Psoas muscle (tissue), 8 donors: Measurements from ENCODE around the gene GMPS. TPM values are rescaled to one million over a fixed set of nuclear protein-coding genes. Genes with fewer than 3 reads are reported as not detected.

Experiments
- ATAC-seq, 4 donors: fragments of 200-7000 bp; cut with Tn5 transposase; one replicate each; pipeline ENCODE4 v1.9.1; 2020; ENCODE audit warnings: moderate library complexity in 3 of 4, mild to moderate bottlenecking in 2 of 4
- DNase-seq, 2 donors: peaks; one replicate each; pipeline ENCODE4 v3.0.0-alpha.2; 2020
- H3K27ac ChIP-seq: fragments of 200-600 bp; one replicate; pipeline ENCODE4 v1.8.0; 2022
- H3K27me3 ChIP-seq, 3 donors: fragments of 200-600 bp in 1 of 3; one replicate each; pipeline versions ENCODE4 v1.6.1 to v1.8.0; 2013 to 2022; ENCODE audit warnings: low read length in 2 of 3, mild to moderate bottlenecking in 2 of 3, moderate library complexity in 1 of 3; ENCODE audit not compliant: insufficient read depth in 3 of 3
- H3K36me3 ChIP-seq, 2 donors: fragments of 200-600 bp in 1 of 2; one replicate each; pipeline versions ENCODE4 v1.6.1 to v1.8.0; 2013 to 2022; ENCODE audit warnings: low read depth in 1 of 2, mild to moderate bottlenecking in 1 of 2, moderate library complexity in 1 of 2; ENCODE audit not compliant: insufficient read depth in 1 of 2
- H3K4me1 ChIP-seq: fragments of 200-600 bp; one replicate; pipeline ENCODE4 v1.8.0; 2022
- H3K4me3 ChIP-seq: fragments of 200-600 bp; one replicate; pipeline ENCODE4 v1.8.0; 2022; ENCODE audit warnings: mild to moderate bottlenecking
- H3K9me3 ChIP-seq: fragments of 200-600 bp; one replicate; pipeline ENCODE4 v1.8.0; 2022
- WGBS, 3 donors: extraction: QIAGEN DNeasy Blood & Tissue Kit; methylation state at CpG; one replicate each; pipeline versions ENCODE4 v1.1.6 to v1.1.7; 2013; 5-methylcytosine and 5-hydroxymethylcytosine counted together
- intact Hi-C, 2 donors: fragments of 100-400 bp; cut with DNase I; formaldehyde crosslinking; loops; one replicate each; pipeline versions ENCODE4 v1.11.0 to v1.14.2; 2022
- polyA plus RNA-seq, 3 donors: library from polyadenylated mRNA; stranded (reverse); fragments of 200-250 nt; gene quantifications; one replicate each; pipeline ENCODE4 v1.2.3, GENCODE V29; 2013
- total RNA-seq, 4 donors: library from RNA; stranded (reverse); fragmentation: NEBNext Ultra II Directional in 2 of 4; extraction: Animal tissue kit (Norgen Biotek cat#: 25700) in 2 of 4; gene quantifications; one replicate each; pipeline versions ENCODE4 v1.2.1 to v1.2.4, GENCODE V29; 2021 to 2023
- TF ChIP-seq, protein P1 (sequence below): fragments of 200-600 bp; IDR thresholded peaks from one replicate; pipeline ENCODE4 v1.8.0; 2022; ENCODE audit warnings: antibody characterized with exemption
- donor health status: healthy with polysubstance abuse.
- donor health status: DM: no; HTN: no; CAD: no; lungs with moderate emphysema.
- donor health status: Bipolar disorder and iron deficiency.
- donor health status: healthy.
- donor health status: DM: yes; HTN: yes; CAD: no.
- donor health status: DM: no; HTN: no; CAD: no.
- donor health status: DM: no; HTN: no; CAD: no.
- donor health status: DM: yes; HTN: yes; CAD: no.

The GMPS gene
- total and polyA plus RNA-seq, 7 donors: 20.8 to 31.3 (median 27.8) TPM

DNA sequence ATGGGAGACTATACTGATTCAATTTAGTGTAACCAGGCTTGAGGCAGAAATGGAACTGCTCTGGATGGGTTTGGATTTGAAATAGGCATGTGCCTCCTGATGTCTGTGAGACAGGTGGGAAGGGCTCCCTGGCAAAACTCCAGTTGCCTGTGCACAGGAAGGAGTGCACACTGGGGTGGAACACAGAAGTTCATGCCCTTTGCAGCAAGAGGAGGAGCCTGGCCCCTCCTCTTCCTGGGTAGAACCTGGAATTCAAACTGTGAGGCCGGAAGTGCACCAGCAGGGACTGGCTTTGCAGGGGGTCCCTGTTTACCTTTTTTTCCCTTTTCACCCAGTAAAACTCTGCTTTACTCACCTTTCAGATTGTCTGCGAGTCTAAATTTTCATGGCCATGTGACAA, 99.9 kb downstream of the GMPS start:
- TF ChIP-seq, protein P1, sequence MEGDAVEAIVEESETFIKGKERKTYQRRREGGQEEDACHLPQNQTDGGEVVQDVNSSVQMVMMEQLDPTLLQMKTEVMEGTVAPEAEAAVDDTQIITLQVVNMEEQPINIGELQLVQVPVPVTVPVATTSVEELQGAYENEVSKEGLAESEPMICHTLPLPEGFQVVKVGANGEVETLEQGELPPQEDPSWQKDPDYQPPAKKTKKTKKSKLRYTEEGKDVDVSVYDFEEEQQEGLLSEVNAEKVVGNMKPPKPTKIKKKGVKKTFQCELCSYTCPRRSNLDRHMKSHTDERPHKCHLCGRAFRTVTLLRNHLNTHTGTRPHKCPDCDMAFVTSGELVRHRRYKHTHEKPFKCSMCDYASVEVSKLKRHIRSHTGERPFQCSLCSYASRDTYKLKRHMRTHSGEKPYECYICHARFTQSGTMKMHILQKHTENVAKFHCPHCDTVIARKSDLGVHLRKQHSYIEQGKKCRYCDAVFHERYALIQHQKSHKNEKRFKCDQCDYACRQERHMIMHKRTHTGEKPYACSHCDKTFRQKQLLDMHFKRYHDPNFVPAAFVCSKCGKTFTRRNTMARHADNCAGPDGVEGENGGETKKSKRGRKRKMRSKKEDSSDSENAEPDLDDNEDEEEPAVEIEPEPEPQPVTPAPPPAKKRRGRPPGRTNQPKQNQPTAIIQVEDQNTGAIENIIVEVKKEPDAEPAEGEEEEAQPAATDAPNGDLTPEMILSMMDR: no peak
- Histone ChIP-seq H3K27ac (no peak overlapping the region), H3K36me3 (no peaks in the 10 kb centered on the region), H3K4me1 (no peaks in the 10 kb centered on the region), H3K27me3 (no peaks in the 10 kb centered on the region), H3K9me3 (no peaks in the 10 kb centered on the region), H3K4me3 (no peak overlapping the region)
- ATAC-seq (no peak), DNase-seq (no peak)
- 82 to 92% (median 85%) methylated on average over 2 of the region's 2 CpGs for WGBS, 3 donors
- intact Hi-C loops: no loop called here

DNA sequence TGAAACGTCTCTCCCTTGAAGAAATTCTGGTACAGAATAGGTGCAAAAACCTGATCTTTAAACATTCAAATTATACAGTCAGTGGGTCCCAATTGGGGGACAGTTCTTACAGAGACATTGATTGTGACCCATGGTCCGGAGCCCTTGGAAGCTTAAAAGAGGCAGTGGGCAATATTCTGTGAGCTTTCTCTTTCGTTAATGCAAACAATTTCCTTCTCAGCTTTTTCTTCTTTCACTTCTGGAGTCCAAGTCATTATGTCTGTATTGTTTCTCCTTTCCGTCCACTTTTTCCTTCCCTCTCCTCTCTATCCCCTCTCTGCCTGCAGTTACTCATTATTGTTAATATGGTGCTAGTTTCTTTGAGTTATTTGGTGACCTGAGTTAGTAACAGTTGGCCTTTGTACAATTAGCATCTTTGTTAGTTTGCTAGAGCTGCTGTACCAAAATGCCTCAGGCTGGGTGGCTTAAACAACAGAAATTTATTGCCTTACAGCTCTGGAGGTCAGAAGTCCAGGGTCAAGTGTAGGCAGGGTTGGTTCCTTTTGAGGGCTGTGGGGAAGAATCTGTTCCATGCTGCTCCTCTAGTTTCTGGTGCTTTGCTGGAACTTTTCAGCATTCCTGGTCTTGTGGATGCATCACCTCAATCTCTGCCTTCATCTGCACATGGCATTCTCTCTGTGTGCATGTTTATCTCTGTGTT, 102.6 kb downstream of the GMPS start:
- Histone ChIP-seq H3K4me3 (no peak overlapping the region), H3K36me3 (no peaks in the 10 kb centered on the region), H3K27ac (no peak overlapping the region), H3K9me3 (no peaks in the 10 kb centered on the region), H3K27me3 (no peaks in the 10 kb centered on the region), H3K4me1 (no peaks in the 10 kb centered on the region)
- ATAC-seq (no peak), DNase-seq (no peak)
- intact Hi-C loops: no loop called here
- 78 to 95% (median 81%) methylated on average over 4 of the region's 4 CpGs for WGBS, 3 donors
- TF ChIP-seq, protein P1: no peak

DNA sequence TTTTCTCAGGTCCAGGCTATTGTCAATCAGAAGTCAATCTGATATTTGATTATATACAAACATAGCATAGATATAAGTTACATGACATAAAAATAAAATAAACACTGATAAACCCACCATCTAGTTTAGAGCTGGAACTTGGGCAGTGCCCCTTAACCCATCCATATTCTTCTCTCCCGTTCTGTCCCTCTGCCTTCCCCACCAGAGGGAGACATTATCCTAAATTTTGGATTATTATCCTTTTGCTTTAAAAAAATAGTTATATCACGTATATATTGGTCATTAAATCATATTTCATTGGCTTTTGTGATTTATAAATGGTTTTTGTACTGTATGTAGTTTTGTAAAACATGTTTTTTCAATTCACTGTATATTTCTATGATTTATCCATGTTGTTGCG, 107.9 kb downstream of the GMPS start:
- 60 to 71% (median 69%) methylated on average over 3 of the region's 3 CpGs for WGBS, 3 donors
- DNase-seq: no peak
- no peak for ATAC-seq
- Histone ChIP-seq H3K4me3 (no peak overlapping the region), H3K9me3 (no peaks in the 10 kb centered on the region), H3K27me3 (no peaks in the 10 kb centered on the region), H3K36me3 (no peaks in the 10 kb centered on the region), H3K4me1 (no peaks in the 10 kb centered on the region), H3K27ac (no peak overlapping the region)
- TF ChIP-seq, protein P1: no peak
- intact Hi-C loops: no loop called here

DNA sequence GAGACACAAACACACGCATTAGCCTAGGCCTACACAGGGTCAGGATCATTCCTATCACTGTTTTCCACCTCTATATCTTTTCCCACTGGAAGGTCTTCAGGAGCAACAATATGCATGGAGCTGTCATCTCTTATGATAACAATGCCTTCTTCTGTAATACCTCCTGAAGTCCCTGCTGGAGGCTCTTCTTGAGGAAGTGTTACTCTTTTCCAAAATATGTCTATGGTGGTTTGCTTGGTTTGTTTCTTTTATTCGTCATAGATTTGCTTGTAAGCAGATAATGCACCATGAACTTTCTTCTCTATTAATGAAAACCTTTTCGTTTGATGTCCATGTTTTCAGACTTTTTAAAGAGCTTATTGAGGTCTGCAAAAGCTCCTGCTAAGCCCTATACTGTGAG, 109.3 kb downstream of the GMPS start:
- Histone ChIP-seq H3K4me1 (no peaks in the 10 kb centered on the region), H3K4me3 (no peak overlapping the region), H3K27me3 (no peaks in the 10 kb centered on the region), H3K27ac (no peak overlapping the region), H3K36me3 (no peaks in the 10 kb centered on the region), H3K9me3 (no peaks in the 10 kb centered on the region)
- TF ChIP-seq, protein P1: no peak
- 77 to 93% (median 82%) methylated on average over 3 of the region's 3 CpGs for WGBS, 3 donors
- ATAC-seq (no peak), DNase-seq (no peak)
- intact Hi-C loops: no loop called here

DNA sequence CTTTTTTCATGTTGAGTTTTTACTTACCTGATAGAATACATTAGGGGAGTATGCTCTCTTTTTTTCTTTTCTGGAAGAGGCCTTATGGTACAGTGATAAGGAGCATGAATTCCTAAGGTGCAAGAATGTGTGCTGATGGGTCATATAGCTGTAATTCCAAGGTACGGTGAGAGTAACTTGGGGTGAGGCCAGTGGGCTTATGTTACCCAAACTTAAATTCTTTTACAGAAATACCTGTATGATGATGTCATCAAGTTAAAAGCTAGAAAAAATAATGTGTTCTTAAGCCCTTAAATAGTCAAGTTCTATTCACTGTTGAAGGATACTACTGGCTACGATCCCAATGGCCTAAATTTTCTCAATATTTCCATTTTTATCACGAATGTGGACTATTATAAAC, 111.2 kb downstream of the GMPS start:
- intact Hi-C loops: no loop called here
- Histone ChIP-seq H3K36me3 (no peaks in the 10 kb centered on the region), H3K9me3 (no peaks in the 10 kb centered on the region), H3K4me3 (no peak overlapping the region), H3K27ac (no peak overlapping the region), H3K27me3 (no peaks in the 10 kb centered on the region), H3K4me1 (no peaks in the 10 kb centered on the region)
- no peak for ATAC-seq
- TF ChIP-seq, protein P1: no peak
- DNase-seq: no peak
- WGBS, 3 donors: 58 to 69% (median 64%) methylated on average over 3 of the region's 3 CpGs
